C4-2B (cell line): Measurements from ENCODE around the gene CEP97.
"Not testable (repeated sequence)": the region's sequence is repeated elsewhere in the genome, so short reads cannot be mapped to it uniquely, and the experiment has no call there.

Source experiments
- H3K27ac ChIP-seq: fragments of 450-650 bp; 2 replicates; pipeline ENCODE4 v1.5.1; 2017
- ZFX ChIP-seq: fragments of 450-650 bp; IDR thresholded peaks from 2 replicates; pipeline ENCODE4 v1.6.1; 2017
- TF ChIP-seq, protein P1 (sequence below): fragments of 450-650 bp; conservative IDR thresholded peaks from 2 replicates; pipeline ENCODE4 v1.5.1; 2017; ENCODE audit warnings: mild to moderate bottlenecking

The CEP97 gene

DNA sequence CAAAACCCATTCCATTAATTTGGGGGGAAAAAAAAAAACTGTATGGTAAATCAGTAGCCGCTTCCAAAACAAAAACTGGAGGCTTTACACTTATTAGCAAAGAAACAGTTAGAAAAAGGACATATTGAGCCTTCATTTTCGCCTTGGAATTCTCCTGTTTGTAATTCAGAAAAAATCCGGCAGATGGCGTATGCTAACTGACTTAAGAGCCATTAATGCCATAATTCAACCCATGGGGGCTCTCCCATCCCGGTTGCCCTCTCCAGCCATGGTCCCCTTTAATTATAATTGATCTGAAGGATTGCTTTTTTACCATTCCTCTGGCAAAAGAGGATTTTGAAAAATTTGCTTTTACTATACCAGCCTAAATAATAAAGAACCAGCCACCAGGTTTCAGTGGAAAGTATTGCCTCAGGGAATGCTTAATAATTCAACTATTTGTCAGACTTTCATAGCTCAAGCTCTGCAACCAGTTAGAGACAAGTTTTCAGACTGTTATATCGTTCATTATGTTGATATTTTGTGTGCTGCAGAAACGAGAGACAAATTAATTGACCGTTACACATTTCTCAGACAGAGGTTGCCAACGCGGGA is 28.5 kb upstream of the CEP97 start:
- H3K27ac ChIP-seq = no peak overlapping the region
- TF ChIP-seq, protein P1, sequence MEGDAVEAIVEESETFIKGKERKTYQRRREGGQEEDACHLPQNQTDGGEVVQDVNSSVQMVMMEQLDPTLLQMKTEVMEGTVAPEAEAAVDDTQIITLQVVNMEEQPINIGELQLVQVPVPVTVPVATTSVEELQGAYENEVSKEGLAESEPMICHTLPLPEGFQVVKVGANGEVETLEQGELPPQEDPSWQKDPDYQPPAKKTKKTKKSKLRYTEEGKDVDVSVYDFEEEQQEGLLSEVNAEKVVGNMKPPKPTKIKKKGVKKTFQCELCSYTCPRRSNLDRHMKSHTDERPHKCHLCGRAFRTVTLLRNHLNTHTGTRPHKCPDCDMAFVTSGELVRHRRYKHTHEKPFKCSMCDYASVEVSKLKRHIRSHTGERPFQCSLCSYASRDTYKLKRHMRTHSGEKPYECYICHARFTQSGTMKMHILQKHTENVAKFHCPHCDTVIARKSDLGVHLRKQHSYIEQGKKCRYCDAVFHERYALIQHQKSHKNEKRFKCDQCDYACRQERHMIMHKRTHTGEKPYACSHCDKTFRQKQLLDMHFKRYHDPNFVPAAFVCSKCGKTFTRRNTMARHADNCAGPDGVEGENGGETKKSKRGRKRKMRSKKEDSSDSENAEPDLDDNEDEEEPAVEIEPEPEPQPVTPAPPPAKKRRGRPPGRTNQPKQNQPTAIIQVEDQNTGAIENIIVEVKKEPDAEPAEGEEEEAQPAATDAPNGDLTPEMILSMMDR = peak; percentile 65
- no peak for TF ChIP-seq ZFX

DNA sequence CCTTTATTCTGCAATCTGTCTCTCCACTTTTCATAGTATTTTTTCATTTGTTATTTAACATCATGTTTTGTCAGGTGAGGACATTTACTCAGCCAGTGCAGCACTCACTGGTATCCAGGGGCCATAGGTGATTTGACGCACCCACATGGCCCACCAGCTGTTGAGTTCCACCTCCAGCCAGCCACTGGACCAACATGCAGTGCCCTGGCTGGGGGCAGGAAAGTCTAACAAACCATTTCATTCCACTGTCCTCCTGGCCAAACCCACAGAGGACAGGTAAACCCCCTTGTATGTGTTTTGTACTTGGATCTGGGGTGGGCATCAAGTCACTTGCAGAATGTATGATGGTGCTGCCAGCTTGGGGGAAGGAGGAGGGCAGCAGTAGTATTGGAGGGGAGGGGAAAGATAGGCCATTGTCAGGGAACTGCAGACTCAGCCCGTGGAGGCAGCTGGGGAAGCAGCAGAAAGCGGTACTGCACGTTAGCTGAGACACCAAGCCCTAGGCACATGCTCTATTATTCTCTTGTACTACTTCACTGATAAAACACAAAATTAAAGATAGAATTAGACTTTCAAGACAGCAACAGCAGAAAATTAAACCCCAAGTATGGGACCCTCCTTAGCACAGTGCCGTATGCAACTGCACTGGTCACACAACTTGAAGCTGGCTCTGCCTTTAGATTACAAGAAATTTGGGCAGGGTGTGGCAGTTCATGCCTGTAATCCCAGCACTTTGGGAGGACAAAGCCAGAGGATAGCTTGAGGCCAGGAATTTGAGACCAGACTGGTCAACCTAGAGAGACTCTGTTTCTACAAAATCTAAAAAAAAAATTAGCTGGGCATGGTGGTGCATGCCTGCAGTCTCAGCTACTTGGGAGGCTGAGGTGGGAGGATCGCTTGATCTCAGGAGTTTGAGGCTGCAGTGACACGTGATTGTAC is 22.4 kb upstream of the CEP97 start:
- no peak overlapping the region for H3K27ac ChIP-seq
- no peak for TF ChIP-seq ZFX
- TF ChIP-seq, protein P1 = no peak

DNA sequence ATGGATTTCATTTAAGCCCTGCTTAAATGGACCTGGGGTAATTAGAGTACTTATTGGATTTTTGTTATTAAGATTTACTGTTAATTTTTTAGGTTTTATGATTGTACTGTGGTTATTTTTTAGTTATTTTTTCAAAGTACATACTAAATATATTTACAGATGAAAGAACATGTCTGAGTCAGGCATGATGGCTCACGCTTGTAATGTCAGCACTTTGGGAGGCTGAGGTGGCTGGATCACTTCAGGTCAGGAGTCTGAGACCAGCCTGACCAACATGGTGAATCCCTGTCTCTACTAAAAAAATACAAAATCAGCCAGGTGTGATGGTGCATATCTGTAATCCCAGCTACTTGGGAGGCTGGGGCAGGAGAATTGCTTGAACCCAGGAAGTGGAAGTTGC is 21.7 kb upstream of the CEP97 start:
- no peak overlapping the region for H3K27ac ChIP-seq
- TF ChIP-seq, protein P1 = no peak
- no peak for TF ChIP-seq ZFX

DNA sequence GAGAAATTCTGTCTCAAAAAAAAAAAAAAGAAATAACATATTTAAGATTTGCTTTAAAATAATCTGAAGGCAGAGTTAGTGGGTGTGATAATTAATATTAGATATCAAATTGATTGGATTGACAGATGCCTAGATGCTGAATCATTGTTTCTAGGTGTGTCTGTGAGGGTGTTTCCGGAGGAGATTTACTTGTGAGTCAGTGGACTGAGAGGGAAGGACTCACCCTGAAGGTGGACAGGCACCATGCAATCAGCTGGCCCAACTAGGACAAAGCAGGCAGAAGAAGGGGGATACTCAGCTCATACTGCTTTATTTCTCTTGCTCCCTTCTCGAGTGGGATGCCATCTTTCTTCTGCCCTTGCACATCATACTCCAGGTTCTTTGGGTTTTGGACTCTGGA is 21.2 kb upstream of the CEP97 start:
- TF ChIP-seq ZFX = no peak
- TF ChIP-seq, protein P1 = no peak
- no peak overlapping the region for H3K27ac ChIP-seq

DNA sequence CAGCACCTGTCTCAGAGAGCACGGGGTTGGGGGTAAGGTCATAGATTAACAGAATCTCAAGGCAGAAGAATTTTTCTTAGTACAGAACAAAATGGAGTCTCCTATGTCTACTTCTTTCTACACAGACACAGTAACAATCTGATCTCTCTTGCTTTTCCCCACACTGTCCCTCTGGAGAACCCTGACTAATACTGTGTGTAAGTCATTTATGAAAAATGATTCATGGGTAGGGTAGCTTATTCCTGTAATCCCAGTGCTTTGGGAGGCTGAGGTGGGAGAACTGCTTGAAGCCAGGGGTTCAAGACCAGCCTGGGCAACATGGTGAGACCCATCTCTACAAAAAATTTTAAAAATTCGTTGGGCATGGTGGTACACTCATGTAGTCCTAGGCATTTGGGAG is 19.8 kb upstream of the CEP97 start:
- H3K27ac ChIP-seq = not testable (repeated sequence)

DNA sequence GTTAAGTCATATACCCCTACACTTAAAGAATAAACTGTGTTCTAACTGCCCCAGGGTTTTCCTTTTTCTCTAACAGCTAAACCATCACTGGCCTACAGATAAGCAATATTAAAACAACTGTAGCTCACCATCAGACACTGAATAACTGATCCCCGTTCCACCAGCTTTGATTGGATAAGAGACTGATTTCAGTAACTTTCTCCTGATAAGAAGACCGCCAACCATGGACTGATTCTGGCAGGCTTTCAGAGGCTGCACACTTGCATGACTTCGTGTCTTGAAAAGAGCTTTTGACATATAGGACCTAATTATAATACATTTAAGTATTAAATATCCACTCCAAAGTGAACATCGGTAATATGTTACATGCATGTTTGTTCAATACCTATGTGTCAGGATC is 15.3 kb upstream of the CEP97 start:
- H3K27ac ChIP-seq = no peak overlapping the region
- TF ChIP-seq, protein P1 = no peak
- TF ChIP-seq ZFX = no peak

DNA sequence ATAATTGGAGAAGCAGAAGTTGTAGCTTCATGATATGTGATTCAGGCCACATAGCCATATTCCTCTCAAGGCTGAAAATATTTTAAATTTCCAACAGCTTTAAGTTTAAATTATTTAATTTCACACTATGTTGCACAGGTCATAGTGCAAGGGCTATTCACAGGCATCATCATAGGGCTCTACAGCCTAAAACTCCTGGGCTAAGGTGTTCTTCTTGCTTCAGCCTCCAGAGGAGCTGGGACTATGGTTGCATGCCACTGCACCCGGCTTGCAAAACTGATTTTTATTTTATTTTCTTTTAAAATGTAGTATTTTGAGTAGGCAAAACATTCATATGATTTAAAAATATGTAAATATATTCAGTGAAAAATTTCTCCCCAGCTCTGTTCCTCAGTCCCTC is 6.0 kb upstream of the CEP97 start:
- no peak for TF ChIP-seq ZFX
- H3K27ac ChIP-seq = no peak overlapping the region

DNA sequence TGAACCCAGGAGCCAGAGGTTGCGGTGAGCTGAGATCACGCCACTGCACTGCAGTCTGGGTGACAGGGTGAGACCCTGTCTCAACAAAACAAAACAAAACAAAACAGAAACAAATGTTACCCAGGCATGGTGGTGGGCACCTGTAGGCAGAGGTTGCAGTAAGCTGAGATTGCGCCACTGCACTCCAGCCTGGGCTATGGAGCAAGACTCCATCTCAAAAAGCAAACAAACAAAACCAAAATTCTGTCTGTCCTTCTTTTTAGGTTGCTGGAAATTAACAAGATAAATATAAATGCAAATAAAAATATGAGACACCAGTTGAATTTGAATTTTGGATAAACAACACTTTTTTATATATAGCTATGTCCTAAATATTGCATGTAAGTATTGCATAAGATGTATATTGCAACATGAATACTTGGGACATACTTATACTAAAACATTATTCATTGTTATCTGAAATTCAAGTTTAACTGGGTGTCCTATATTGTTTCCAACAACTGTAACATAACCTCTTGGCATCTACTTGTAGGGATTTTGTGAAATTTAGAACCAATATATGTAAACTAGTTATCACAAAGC is 4.7 kb upstream of the CEP97 start:
- H3K27ac ChIP-seq = no peak overlapping the region
- TF ChIP-seq, protein P1 = no peak
- no peak for TF ChIP-seq ZFX
